Endothelial cell of umbilical vein (primary cell): ENCODE results near the gene EVX1.

Source experiments
- EZH2 ChIP-seq: IDR thresholded peaks from 2 replicates; pipeline ENCODE4 v1.6.1; 2012; ENCODE audit warnings: borderline replicate concordance, low read depth, mild to moderate bottlenecking, moderate library complexity, low read length, inconsistent platforms; ENCODE audit not compliant: severe bottlenecking
- FOS ChIP-seq: IDR thresholded peaks from 2 replicates; pipeline ENCODE4 v1.6.1; 2011; ENCODE audit warnings: mild to moderate bottlenecking, low read length, moderate library complexity, borderline replicate concordance; ENCODE audit not compliant: insufficient read depth
- POLR2AphosphoS5 ChIP-seq: IDR thresholded peaks from 2 replicates; pipeline ENCODE4 v1.6.1; 2012; ENCODE audit warnings: low read depth, mild to moderate bottlenecking, control low read depth, low read length, moderate library complexity; ENCODE audit not compliant: insufficient read depth
- TF ChIP-seq, protein P1 (sequence below): IDR thresholded peaks from 2 replicates; pipeline ENCODE4 v1.6.1; 2011; ENCODE audit not compliant: insufficient read depth, insufficient read length
- TF ChIP-seq, protein P2 (sequence below), 2 donors: IDR thresholded peaks; 1 replicate in 1 of 2; 2 replicates in 1 of 2; pipeline ENCODE4 v1.5.1; 2011; ENCODE audit warnings: low read length in 2 of 2, mild to moderate bottlenecking in 2 of 2, moderate library complexity in 2 of 2, control low read depth in 1 of 2, inconsistent platforms in 1 of 2, low read depth in 1 of 2; ENCODE audit not compliant: insufficient read depth in 1 of 2; ENCODE audit errors: extremely low read depth in 1 of 2

- peak; percentile 86 for TF ChIP-seq EZH2
- TF ChIP-seq, protein P1, sequence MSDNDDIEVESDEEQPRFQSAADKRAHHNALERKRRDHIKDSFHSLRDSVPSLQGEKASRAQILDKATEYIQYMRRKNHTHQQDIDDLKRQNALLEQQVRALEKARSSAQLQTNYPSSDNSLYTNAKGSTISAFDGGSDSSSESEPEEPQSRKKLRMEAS: no peak
- TF ChIP-seq, protein P2, sequence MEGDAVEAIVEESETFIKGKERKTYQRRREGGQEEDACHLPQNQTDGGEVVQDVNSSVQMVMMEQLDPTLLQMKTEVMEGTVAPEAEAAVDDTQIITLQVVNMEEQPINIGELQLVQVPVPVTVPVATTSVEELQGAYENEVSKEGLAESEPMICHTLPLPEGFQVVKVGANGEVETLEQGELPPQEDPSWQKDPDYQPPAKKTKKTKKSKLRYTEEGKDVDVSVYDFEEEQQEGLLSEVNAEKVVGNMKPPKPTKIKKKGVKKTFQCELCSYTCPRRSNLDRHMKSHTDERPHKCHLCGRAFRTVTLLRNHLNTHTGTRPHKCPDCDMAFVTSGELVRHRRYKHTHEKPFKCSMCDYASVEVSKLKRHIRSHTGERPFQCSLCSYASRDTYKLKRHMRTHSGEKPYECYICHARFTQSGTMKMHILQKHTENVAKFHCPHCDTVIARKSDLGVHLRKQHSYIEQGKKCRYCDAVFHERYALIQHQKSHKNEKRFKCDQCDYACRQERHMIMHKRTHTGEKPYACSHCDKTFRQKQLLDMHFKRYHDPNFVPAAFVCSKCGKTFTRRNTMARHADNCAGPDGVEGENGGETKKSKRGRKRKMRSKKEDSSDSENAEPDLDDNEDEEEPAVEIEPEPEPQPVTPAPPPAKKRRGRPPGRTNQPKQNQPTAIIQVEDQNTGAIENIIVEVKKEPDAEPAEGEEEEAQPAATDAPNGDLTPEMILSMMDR (IDR thresholded peaks at IDR 0.05; ENCODE audit: extremely low read depth in 1 of 2, insufficient read depth in 1 of 2, low read depth in 1 of 2, low read length in 2 of 2): peak in 1 of 2 donors; percentile 28
- TF ChIP-seq POLR2AphosphoS5: no peak
- no peak for TF ChIP-seq FOS
Observed at GRCh38 chr7:27212497-27213432, 29.8 kb upstream of the EVX1 start.
